Prostate gland (tissue), 2 donors: ENCODE measurements around the gene COPS6. TPM values are rescaled to one million over a fixed set of nuclear protein-coding genes. Genes with fewer than 3 reads are reported as not detected.

ENCODE experiments used
- DNase-seq: peaks from one replicate; pipeline ENCODE4 v3.0.0-alpha.2; 2019; ENCODE audit warnings: low spot score
- H3K27ac ChIP-seq, 2 donors: fragments of 200-600 bp; sonication (generic); 2 replicates each; pipeline ENCODE4 v1.5.1; 2017 to 2019
- H3K27me3 ChIP-seq: fragments of 200-600 bp; sonication (generic); replicated peaks from 2 replicates; pipeline ENCODE4 v1.5.1; 2019; ENCODE audit not compliant: insufficient read depth
- H3K36me3 ChIP-seq, 2 donors: fragments of 200-600 bp; sonication (generic); 1 replicate in 1 of 2; 2 replicates in 1 of 2; pipeline versions ENCODE4 v1.5.1 to v1.8.1; 2017 to 2019
- H3K4me1 ChIP-seq: fragments of 200-600 bp; sonication (generic); replicated peaks from 2 replicates; pipeline ENCODE4 v1.5.1; 2019
- H3K4me3 ChIP-seq, 2 donors: fragments of 200-600 bp; sonication (generic); 2 replicates each; pipeline ENCODE4 v1.5.1; 2017 to 2019
- H3K9me3 ChIP-seq: fragments of 200-600 bp; sonication (generic); 2 replicates; pipeline ENCODE4 v1.5.1; 2017
- CTCF ChIP-seq, 4 experiments: fragments of 200-600 bp in 2 of 4; fragments of 450-650 bp in 2 of 4; sonication (generic) in 2 of 4; IDR thresholded peaks; 1 replicate in 3 of 4; 2 replicates in 1 of 4; pipeline ENCODE4 v1.5.1; 2016 to 2019; ENCODE audit warnings: antibody characterized with exemption in 4 of 4, mild to moderate bottlenecking in 2 of 4, moderate library complexity in 2 of 4
- POLR2A ChIP-seq: fragments of 450-650 bp; IDR thresholded peaks from one replicate; pipeline ENCODE4 v1.6.1; 2016; ENCODE audit warnings: antibody characterized with exemption, mild to moderate bottlenecking
- POLR2AphosphoS5 ChIP-seq: sonication (generic); formaldehyde crosslinking; IDR thresholded peaks from one replicate; pipeline ENCODE4 v1.6.1; 2017; ENCODE audit warnings: antibody characterized with exemption
- WGBS: methylation state at CpG from one replicate; pipeline ENCODE4 v1.1.5; 2018; 5-methylcytosine and 5-hydroxymethylcytosine counted together
- intact Hi-C: fragments of 100-400 bp; cut with DNase I; formaldehyde crosslinking; loops from one replicate; pipeline ENCODE4 v1.14.2; 2022
- total RNA-seq, 2 donors: library from RNA; depleted of rRNA; stranded (reverse); fragments of >200 nt; gene quantifications; one replicate each; pipeline ENCODE4 v1.1.0, GENCODE V29; 2016

COPS6 gene
- total RNA-seq, 2 donors from 2014 or later: 50.8 to 78.4 TPM

DNA sequence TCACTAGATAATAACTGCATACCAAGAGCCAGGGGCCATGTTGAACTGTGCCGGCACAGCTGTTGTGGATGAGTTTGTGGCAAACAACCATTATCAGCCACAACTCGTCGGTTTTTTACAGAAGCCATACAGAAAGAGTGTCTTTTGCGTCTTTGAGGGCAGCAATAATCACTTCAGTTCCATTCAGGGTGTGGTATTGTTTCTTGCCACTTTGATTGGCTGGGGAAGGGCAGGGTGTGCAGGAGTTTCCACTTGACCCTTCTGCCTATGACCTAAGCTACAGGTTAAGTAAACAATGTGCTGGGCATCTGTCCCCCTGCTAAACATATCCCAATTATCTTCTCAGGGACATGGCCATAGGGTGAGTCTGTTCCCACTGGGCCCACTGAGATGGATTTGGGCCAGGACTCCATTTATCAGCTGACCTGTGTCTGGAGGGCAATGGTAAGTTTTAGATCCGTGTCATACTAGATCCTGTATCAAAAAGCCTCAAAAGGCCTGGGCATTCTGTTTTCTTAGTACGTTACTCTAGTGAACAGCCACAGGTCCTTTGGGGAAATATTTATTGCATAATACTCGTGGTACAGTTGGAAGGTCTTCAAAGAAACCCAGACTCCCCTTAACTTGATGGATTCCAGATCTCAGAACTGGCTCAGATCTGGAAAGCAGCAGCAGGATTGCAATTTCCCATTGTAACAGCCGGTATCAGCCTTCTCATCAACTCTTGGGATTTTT lies 23.1 kb upstream of the COPS6 start:
- Histone ChIP-seq H3K36me3 (peaks cover 0 to 6% of the 10 kb centered on the region in 2 donors), H3K27ac (peak overlapping the region in 1 of 2 donors; percentile 23), H3K27me3 (no peaks in the 10 kb centered on the region), H3K4me3 (no peak overlapping the region), H3K4me1 (no peaks in the 10 kb centered on the region), H3K9me3 (no peaks in the 10 kb centered on the region)
- DNase-seq: no peak
- TF ChIP-seq CTCF (IDR thresholded peaks at IDR 0.05): no peak
- TF ChIP-seq POLR2AphosphoS5: peak; percentile 31
- WGBS: 40% methylated on average over 8 of the region's 8 CpGs
- intact Hi-C loops: no loop called here

GRCh38 chr7:100066953-100067352 lies 21.8 kb upstream of the COPS6 start:
- no peak for DNase-seq
- Histone ChIP-seq H3K27ac (no peak overlapping the region), H3K4me3 (no peak overlapping the region), H3K4me1 (no peaks in the 10 kb centered on the region), H3K27me3 (no peaks in the 10 kb centered on the region), H3K36me3 (peaks cover 12 to 19% of the 10 kb centered on the region in 2 donors), H3K9me3 (no peaks in the 10 kb centered on the region)
- TF ChIP-seq POLR2AphosphoS5: no peak
- no peak for TF ChIP-seq CTCF (IDR thresholded peaks at IDR 0.05)
- TF ChIP-seq POLR2A: no peak
- 91% methylated on average over 7 of the region's 7 CpGs for WGBS
- intact Hi-C loops: no loop called here

DNA sequence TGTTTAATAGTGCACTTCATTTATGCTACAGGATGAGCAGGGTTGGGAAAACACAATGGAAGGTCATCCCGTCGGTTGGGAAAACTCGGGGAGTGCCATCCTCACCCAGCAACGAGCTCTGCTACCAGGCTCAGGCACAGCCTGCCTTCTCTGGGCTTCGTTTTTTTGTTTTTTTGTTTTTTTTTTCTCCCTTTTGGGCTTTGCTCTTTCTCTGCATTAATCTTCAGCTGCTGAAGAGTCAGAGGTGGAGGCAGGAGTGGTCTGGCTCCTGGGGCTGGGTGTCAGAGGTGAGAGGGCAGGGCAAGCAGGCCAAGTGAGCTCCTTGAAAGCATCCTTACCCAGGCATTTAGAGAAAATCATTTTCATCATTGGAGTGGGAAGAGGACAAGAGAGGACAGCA lies 18.8 kb upstream of the COPS6 start:
- H3K4me3 ChIP-seq: no peak overlapping the region
- H3K27me3 ChIP-seq: no peaks in the 10 kb centered on the region
- no peak overlapping the region for H3K27ac ChIP-seq
- TF ChIP-seq POLR2AphosphoS5 (no peak), CTCF (IDR thresholded peaks at IDR 0.05) (no peak), POLR2A (no peak)
- H3K4me1 ChIP-seq: no peaks in the 10 kb centered on the region
- H3K9me3 ChIP-seq: no peaks in the 10 kb centered on the region
- no peak for DNase-seq
- WGBS: 96% methylated on average over 5 of the region's 5 CpGs
- intact Hi-C loops: no loop called here
- peaks cover 14 to 43% of the 10 kb centered on the region in 2 donors for H3K36me3 ChIP-seq

DNA sequence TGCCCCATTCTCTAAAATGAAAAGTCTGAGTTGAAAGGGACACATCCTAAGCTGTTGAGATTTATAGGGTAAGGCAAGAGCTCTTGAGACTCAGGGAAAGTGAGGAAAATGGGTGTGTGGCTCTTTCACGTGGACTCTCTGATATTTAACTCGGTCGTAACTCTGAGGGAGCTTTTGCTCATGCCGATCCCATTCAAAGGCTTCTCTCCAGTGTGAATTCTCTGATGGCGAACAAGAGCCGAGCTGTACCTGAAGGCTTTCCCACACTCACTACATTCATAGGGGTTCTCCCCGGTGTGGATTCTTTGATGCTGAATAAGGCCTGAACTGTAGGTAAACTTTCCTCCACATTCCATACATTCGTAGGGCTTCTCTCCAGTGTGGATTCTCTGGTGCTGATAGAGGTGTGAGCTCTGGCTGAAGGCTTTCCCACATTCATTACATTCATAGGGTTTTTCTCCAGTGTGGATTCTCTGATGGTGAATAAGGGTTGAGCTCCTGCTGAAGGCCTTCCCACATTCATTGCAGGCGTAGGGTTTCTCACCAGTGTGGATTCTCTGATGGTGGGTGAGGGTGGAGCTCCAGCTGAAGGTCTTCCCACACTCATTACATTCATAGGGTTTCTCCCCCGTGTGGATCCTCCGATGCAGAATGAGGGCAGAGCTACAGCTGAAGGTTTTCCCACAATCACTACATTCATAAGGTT lies 17.6 kb upstream of the COPS6 start:
- WGBS: 97% methylated on average over 11 of the region's 11 CpGs
- intact Hi-C loops: no loop called here
- Histone ChIP-seq H3K36me3 (peaks cover 14 to 48% of the 10 kb centered on the region in 2 donors), H3K27me3 (no peaks in the 10 kb centered on the region), H3K9me3 (no peaks in the 10 kb centered on the region), H3K4me3 (no peak overlapping the region), H3K27ac (no peak overlapping the region), H3K4me1 (no peaks in the 10 kb centered on the region)
- TF ChIP-seq POLR2A (no peak), POLR2AphosphoS5 (no peak), CTCF (IDR thresholded peaks at IDR 0.05) (no peak)
- DNase-seq: no peak
